CD4-positive, alpha-beta T cell treated with Interleukin-15 for 4 hours (primary cell): ENCODE measurements around the gene ZNF628.

Experiments
- DNase-seq: peaks from one replicate; pipeline ENCODE4 v3.0.0-alpha.2; 2020; ENCODE audit warnings: low spot score

The ZNF628 gene

DNA sequence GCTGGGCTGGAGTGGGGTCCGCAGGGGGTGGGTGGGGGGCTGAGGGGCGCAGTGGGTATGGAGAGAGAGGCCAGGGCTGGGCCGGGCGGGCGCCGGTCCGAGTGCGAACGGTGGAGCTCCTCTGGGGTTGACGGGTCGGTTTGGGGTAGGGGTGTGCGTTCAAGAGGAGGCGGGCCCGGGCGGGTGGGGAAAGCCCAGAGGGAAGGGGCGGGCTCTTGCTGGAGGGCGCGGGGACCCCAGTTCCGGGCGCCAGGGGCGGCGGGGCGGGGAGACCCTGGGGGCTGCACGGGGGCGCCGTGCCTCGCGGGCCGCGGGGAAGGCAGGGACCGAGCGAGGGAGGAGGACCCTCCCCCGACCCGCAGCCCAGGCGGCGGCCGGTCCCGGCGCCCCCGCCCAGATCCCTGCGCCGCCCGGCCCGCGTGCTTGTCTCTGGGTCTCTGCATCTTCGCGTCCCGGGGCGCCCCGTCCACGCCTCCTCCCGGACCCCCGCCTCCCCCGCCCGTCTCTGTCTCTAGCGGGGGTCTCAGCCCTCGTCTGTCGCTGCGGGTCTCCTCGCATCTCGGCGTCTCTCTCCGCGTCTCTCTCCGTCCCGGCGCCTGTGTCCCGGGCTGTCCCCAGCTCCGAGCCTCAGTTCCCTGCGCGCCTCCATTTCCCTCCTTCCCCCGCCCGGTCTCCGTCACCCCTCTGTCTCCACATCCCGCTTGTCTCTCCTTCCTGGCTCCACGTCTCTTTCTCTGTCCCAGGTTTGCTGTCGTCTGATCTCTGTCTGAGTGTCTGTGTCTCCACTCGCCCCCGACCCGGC is 25.1 kb upstream of the ZNF628 start:
- DNase-seq, result no peak

DNA sequence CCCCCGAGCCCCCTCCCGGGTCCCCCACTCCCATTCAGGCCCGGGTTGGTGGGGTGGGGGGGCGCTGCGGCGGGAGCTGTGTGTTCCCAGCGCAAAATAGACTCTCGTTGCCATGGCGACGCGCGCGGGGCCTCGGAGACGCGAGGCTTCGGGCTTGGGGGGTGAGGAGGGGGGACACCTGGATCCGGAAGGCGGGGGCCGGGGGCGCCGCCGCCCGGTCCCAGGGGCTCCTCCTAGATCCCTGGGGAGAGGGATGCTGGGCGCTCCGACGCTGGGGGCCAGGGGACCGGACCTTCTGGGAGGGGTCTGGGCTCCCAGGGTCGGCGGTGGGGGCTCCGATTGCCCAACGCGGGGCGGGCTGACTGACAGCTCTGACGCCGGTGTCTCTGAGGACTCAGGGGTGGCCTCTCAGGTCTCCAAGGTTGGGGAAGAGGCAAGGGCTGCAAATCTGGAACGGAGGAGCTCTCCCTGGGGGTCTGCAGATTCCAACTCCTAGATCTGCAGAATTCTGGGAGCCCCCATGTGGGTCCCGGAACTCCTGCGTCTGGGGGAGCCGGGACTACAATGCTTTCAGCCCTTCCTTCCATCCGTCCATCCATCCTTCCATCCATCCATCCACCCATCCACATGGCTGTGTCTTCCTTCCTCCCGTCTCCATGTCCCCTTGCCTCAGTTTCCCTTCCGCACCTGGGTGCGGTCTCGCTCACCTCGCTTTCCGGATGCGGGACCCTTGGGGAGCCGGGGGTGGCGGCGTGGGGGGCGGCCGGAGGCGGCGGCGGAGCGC is 24.3 kb upstream of the ZNF628 start:
- peak; percentile 13 for DNase-seq

DNA sequence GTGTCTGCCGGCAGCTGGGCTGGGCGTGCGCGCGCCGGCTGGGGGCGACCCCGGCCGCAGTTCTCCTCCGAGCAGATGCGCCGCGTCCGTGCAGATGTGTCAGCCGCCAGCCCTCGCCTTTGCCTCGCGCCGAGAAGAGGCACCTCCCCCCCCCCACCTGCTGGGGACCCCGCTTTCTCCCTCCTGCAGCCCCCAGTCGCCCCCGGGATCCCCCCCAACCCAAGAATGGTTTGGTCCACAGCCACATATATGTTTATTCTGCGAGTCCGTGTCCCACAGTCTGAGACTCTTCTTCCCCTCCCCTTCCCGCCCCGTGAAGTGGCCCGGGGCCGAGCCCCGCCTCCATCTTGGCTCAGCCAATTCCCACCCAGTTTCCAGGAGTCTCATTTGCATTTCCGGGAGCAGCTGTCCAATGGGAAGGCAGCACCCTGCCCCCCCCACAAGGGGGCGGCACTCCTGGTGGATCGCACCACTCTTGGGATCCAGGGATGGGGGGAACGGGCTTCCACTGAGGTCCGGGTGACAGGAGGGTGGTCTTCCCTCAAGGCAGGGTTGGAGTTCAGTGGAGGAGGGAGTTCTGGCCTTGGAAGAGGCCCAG is 23.6 kb upstream of the ZNF628 start:
- peak; percentile 40 for DNase-seq

DNA sequence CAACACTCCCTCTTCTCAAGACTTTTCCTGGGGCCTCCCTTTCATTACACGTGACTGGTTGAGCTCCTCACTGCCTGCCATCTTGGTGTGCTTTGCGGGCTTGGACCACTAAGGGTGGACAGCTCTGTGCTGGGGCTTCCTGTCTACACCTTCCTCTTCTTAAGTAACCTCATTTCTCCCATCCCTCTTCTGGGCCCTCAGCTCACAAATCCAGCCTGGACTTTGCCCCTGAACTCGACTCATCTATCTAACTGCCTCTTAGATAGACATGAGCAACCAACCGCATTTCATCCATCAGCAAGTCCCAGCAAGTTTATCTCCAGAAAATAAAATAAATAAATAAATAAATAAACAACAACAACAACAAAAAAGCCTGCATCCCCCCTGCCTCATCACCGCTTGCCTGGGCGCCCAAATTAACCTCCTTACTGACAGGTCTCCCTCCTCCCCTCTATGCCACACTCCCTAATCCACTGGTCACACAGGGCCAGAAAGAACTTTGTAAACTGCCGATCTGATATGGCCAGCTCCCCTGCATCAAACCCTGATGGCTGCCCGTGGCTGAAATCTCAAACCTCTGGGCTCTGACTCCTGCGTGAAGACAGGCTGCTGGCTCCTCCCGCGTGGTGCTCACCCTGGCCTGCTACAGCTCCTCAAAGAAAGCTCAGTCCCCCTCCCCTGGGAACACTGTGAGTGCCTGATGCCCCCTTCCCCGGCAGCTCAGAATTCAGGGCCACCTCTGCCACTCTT is 22.7 kb upstream of the ZNF628 start:
- DNase-seq, result no peak

DNA sequence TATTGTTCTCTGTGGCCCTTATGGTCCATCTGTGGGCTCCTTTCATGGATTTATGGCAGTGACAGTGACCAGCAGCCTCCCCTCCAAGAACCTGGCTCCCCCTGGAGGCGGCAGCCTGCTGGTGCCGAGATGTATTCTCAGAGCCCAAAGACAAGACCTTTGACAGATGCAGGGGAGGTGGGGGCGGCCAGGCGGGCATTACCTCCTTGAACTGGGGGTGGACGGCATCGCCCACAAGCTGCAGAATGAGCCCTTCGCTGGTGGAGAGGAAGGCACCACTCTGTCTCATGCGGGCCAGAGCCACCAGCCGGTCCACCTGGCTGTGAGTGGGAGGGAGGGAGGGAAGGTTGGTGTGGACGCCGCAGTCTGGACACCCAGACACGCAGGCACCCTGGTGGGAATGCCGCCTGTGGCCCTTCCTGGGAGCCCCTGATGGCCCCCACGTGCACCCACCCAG is 21.6 kb upstream of the ZNF628 start:
- DNase-seq, result peak; percentile 49

DNA sequence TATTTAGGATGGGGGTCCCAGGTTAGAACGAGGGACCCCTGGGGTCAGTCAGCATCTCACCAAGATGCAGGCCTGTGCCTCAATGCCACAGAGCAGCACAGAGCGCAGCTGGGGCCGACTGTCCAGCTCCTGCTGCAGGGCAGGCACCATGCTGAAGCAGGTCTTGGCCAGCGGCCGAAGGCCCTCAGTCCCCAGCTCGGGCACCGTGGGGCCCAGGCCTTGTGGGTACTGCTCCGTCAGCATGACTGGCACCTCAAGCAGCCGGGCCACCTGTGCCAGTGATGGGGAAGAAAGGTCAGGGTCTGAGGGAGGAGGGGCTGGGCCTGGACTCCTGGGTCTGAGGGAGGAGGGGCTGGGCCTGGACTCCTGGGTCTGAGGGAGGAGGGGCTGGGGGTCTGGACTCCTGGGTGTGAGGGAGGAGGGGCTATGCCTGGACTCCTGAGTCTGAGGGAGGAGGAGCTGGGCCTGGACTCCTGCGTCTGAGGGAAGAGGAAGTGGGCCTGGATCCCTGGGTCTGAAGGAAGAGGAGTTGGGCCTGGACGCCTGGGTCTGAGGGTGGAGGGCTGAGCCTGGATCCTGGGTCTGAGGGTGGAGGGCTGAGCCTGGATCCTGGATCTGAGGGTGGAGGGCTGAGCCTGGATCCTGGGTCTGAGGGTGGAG is 20.7 kb upstream of the ZNF628 start:
- DNase-seq, result no peak

DNA sequence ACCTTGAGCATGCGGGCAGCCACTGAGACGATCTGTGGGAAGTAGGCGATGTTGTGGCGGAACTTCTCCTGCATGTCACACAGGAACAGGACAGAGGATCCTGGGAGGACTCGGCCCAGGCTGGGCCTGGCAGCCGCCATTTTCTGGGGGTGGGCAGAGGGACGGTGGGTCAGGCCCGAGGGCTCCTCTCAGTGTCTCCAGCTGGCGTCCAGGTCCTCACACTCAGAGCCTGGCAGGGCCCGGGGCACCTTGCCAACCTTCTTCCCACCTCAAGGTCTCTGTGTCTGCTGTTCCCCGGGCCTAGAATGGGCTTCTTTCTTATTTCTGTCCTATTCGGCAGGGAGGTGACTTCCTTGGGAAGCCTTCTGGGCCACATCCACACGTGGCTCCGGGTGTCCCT is 20.1 kb upstream of the ZNF628 start:
- DNase-seq, result no peak

DNA sequence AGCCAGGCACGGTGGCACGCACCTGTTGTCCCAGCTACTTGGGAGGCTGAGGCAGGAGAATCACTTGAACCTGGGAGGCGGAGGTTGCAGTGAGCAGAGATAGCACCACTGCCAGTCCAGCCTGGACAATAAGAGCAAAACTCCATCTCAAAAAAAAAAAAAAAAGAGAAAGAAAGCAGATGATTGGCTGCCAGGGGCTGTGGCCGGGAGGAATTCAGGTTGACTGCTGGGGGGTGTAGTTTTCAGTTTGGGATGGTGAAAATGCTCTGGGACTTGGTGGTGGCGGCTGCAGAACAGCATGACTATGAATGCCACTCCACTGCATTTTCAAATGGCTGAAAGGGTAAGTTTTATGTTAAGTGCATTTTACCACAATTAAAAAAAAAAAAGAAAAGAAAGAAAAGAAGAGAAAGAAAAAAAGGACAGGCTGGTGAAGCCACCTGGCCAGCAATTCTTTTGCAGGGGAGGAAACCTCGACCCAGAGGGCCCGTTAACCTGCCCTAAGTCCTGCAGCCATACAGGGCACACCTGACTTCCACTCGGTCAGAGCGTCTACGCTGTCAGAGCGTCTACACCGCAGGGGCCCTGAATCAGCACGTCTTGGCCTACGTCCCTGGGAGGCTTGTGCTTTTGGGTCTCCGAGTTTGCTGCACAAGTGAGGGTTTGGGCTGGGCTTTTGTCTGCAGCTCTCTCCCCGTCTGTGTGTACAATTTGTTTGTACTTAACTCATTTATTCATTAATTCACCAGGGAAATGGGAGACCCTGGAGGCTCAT is 18.5 kb upstream of the ZNF628 start:
- no peak for DNase-seq

DNA sequence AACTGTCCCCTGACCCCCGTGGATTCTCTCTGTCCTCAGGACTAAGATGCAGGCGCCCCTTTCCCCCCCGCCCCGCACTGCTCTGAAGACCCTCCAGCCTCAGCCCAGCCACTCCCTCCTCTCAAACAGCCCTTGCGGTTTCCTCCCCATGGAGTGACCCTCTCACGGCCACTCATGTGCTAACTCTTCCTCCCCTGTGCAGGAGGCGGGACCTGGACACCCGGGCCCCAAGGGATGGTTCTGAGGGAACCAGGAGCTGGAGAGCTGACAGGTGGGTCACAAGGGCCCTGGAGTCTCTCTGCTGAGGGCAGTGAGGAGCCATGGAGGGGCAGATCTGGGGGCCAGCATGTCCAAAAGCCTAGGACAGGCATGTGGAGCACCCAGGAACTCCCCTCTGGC is 16.9 kb upstream of the ZNF628 start:
- DNase-seq, result no peak

DNA sequence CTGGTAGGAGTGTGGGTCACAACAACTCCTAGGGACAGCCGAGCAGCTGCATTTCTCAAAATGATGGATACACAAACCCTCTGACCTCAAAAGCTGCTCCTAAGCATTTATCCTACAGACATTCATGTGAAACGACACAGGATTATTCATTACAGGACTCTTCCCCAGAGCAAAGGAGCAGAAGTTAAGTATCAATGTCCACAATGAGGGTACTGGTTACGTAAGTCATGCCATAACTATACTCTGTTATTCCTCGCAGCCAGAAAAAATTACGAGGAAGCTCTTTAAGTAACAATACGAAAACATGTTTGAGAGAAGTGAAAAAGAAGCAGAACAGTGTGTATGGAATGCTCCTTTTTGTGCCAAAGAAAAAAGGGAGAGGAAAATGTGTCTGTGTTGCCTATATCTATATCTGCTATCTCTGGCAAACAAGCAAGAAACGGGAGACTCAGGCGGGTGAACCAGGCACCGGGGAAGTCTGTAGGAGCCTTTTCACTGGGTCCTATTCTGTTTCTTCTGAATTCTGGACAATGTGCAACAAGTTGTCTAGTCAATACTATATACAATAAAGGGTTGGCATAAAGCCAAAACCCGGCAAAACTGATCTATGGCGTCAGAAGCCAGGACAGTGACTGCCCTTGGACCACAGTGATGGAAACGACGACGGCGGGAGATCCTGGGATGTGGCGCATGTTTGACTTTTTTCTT is 16.3 kb upstream of the ZNF628 start:
- DNase-seq, result no peak

DNA sequence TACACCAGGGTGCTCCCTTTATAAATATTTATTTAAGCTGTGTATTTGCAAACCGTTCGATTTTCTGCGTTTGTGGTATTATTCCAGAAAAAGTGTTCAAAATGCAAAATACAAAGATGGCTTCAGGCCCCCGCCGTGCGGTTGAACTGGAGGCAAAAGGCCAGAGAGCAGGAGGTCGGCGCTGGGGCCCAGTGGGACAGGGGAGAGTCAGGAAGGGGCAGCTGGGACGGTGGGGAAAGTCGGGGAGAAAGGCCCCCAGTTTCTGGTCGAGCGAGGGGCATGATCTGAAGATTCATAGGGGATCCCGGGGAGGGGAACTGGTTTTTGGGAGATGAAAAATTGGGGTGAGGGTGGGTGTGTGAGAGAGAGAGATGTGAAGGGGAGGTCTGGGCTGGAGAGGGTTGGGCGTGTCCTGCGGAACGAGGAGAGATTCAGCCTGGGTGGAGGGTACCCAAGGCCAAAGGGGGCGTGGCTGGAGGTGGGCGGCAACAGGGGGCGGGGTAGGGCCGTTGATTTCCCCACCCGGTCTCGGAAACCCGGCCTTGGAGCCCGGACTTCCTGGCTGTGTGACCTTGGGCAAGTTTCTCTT is 15.7 kb upstream of the ZNF628 start:
- no peak for DNase-seq

DNA sequence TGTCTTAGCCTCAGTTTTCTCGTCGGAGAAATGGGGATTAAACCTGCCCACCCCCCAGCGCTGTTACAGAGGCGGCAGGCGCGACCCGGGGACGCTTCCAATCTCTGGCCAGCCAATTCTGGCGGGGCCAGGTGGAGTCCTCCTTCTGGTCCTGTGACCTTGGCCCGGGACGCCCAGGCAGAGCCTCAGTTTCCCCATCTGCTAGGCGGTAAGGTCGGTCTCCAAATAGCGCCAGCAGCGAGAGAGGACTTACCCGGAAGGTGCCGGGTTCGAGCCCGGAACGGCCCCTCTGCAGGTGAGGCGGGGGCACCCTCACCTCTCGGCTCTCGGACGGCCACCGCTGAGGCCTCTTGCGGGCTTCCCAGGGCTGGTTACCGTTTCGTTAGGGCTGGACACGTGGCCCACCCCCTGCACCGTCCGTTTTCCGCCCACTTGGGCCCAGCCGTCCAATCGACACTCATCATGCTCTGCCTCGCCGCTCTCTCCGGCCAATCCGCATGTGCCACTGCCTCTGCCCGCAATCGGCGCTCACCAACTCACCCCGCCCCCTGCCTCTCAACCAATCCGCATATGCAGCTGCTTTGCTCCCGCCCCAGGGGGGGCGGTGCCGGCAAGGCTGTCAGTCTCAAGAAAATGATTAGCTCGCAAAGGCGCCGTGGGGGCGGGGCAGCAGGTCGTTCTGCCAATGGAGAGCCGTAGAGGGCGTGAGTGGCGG is 15.0 kb upstream of the ZNF628 start, which contains the start of gene ISOC2:
Gene ISOC2, minus strand, starts transcription at position 384 of the 715 bp plus-strand sequence. CDS start 5,156 bp downstream, outside the sequence.
- peak; percentile 100 for DNase-seq

DNA sequence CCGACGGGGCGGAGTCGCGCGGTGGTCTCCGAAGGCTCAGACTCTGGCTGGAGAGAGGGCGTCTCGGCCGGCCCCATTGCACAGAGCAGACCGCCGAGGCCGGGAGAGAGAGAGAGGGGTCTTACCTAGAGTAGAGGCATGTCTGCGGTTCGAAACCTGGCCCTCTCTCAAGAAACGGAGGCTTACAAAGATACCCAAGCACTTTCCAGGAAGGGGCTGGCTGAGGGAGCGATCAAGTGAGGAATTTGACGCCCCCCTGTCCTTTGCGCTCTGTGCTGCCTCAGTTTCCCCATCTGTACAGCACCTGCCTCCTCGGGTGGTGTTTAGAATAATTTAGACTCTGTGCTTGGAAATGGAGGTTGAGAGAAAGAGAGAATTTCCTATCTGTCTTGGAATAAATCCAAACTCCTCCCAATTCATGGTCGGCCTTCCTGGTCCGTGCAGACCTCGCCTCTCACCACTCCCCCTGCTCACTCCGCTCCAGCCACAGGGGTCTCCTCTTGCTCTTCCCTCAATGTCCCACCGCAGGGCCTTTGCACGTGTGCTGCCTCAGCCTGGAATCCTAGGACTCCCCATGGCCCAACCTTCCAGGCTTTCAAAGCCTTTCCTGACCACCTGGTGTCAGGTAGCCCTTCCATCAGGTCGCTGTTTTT is 14.3 kb upstream of the ZNF628 start:
- no peak for DNase-seq

DNA sequence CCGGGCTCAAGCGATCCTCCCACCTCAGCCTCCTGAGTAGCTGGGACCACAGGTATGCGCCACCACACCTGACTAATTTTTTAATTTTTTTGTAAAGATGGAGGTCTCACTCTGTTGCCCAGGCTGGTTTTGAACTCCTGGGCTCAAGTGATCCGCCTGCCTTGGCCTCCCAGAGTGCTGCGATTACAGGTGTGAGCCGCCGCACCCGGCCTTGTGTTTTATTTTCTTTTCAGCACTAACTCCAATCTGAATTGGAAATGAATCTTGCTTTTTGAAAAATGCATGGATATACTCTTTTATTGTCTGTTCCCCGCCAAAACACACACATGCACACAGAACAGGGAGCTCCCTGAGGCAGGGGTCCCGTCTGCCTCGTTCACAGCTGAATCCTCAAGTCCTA is 13.7 kb upstream of the ZNF628 start:
- no peak for DNase-seq

DNA sequence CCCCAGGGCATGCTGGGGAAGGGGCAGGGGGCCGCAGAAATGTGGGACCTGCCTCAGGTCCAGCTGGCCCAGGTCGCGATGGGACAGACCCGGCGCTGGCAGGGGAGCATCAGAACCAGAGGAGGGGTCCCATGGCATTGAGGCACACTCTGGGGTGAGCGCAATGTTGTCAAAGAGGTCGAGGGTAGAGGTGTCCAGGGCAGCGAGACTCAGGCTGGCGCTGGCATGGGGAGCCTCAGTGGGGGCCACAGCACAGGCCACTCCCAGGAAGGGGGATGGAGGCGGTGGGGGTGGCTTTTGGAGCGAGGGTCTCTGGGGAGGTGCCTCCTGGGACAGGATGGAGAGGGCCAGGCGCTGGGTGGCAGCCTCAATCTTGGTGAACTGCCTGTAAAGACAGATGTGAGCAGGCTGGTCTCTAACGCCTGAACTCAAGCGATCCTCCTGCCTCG is 12.8 kb upstream of the ZNF628 start:
- DNase-seq, result no peak

DNA sequence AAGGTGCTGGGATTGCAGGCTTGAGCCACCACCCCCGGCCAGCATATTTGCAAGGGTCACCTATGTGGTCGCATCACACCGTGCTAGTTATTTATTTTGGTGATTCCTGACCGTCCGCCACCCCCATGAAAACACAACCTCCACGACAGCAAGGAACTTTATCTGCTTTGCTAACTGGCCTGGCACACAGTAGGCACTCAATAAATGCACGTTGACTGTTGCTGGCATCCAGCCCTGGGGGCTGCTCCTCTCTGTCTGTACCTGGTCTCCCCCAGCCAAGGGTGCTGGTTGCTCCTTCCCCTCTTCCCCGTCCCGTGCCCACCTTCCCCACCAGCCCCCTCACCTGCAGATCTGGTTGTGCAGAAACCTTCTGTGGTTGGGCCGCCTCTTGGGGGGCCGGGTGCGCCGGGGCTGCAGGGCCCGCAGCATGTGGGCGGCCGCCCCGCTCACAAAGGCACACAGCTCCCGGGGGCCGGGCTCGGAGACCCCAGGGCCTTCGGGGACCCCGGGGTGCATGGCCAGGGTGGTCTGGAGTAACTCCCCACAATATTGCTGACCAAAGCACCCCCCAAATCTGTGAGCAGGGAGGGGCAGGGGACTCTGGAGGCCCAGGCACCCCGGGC is 12.3 kb upstream of the ZNF628 start:
- DNase-seq, result no peak

DNA sequence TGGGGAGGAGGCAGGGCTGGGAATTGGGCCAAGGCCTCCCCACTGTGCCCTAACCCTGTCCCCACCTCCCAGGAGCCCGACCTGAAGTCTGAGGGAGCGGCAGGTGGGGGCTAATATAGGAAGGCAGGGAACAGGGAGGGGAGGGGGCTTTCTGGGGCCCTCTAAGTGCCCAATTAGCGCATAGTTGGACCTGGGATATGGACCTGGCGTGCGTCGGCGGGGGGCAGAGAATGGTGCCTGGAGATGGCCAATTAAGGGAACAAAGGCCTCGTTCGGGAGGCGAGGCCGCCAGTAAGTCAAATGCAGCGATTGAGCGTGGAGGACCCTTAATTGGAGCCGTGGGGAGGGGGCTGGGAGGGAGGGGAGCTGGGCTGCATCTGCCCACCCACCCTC is 11.8 kb upstream of the ZNF628 start, which contains the start of gene C19orf85:
Gene C19orf85, minus strand, starts transcription at position 90 of the 393 bp plus-strand sequence. CDS start 197 bp downstream, outside the sequence.
- DNase-seq, result no peak
